Thoracic aorta (tissue), 2 donors: ENCODE data around the gene HECTD2. TPM values are rescaled to one million over a fixed set of nuclear protein-coding genes. Genes with fewer than 3 reads are reported as not detected.
"Not testable (repeated sequence)": the region's sequence is repeated elsewhere in the genome, so short reads cannot be mapped to it uniquely, and the experiment has no call there.

Source experiments
- ATAC-seq: fragments of 150-250 bp; one replicate; pipeline ENCODE4 v1.8.0; 2017; ENCODE audit warnings: low read depth; ENCODE audit not compliant: insufficient number of reproducible peaks, low FRiP score
- DNase-seq: peaks from one replicate; pipeline ENCODE4 v3.0.0-alpha.2; 2020; ENCODE audit warnings: low spot score
- H3K27ac ChIP-seq, 2 donors: fragments of 200-600 bp; sonication (generic); 1 replicate in 1 of 2; 2 replicates in 1 of 2; pipeline ENCODE4 v1.5.1; 2016; ENCODE audit warnings: mild to moderate bottlenecking in 2 of 2, moderate library complexity in 2 of 2
- H3K27me3 ChIP-seq: fragments of 200-600 bp; sonication (generic); replicated peaks from 2 replicates; pipeline ENCODE4 v1.6.0; 2016; ENCODE audit warnings: mild to moderate bottlenecking; ENCODE audit not compliant: insufficient read depth
- H3K36me3 ChIP-seq: fragments of 200-600 bp; sonication (generic); one replicate; pipeline ENCODE4 v1.5.1; 2016
- H3K4me1 ChIP-seq, 2 donors: fragments of 200-600 bp; sonication (generic); 1 replicate in 1 of 2; 2 replicates in 1 of 2; pipeline versions ENCODE4 v1.5.1 to v1.6.0; 2016; ENCODE audit warnings: low read depth in 2 of 2, mild to moderate bottlenecking in 1 of 2; ENCODE audit not compliant: control insufficient read depth in 1 of 2
- H3K4me3 ChIP-seq: fragments of 200-600 bp; sonication (generic); 2 replicates; pipeline ENCODE4 v1.5.1; 2016; ENCODE audit warnings: mild to moderate bottlenecking
- H3K9me3 ChIP-seq: fragments of 200-600 bp; sonication (generic); 2 replicates; pipeline ENCODE4 v1.5.1; 2016
- total RNA-seq, 2 donors: library from RNA; depleted of rRNA; stranded (reverse); fragments of >200 nt; gene quantifications; one replicate each; pipeline versions ENCODE4 v1.1.0 to v1.2.3, GENCODE V29; 2016
- TF ChIP-seq, protein P1 (sequence below): fragments of 200-600 bp; sonication (generic); IDR thresholded peaks from one replicate; pipeline ENCODE4 v1.5.1; 2019; ENCODE audit warnings: antibody characterized with exemption

Gene HECTD2, protein sequence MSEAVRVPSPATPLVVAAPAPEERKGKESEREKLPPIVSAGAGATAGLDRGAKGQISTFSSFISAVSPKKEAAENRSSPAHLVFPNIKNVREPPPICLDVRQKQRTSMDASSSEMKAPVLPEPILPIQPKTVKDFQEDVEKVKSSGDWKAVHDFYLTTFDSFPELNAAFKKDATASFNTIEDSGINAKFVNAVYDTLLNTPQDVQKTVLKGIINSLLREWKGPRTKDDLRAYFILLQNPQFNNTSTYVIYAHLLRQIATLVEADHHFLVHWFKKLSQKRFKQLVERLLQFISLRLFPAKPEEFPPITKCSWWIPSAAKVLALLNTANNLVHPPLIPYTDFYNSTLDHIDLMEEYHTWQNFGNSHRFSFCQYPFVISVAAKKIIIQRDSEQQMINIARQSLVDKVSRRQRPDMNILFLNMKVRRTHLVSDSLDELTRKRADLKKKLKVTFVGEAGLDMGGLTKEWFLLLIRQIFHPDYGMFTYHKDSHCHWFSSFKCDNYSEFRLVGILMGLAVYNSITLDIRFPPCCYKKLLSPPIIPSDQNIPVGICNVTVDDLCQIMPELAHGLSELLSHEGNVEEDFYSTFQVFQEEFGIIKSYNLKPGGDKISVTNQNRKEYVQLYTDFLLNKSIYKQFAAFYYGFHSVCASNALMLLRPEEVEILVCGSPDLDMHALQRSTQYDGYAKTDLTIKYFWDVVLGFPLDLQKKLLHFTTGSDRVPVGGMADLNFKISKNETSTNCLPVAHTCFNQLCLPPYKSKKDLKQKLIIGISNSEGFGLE
- 10 to 100 TPM; 35.9 to 48.0 TPM for total RNA-seq

GRCh38 chr10:91409869-91410637 lies at the start of gene HECTD2:
Gene HECTD2, plus strand, starts transcription at chr10:91410344. Its CDS starts 95 bp downstream, at chr10:91410439.
- DNase-seq, result peak; percentile 17
- peak within 1 kb of the TSS; percentile 89 for H3K4me3 ChIP-seq
- no peaks in the 10 kb centered on the region for H3K9me3 ChIP-seq
- TF ChIP-seq, protein P1, sequence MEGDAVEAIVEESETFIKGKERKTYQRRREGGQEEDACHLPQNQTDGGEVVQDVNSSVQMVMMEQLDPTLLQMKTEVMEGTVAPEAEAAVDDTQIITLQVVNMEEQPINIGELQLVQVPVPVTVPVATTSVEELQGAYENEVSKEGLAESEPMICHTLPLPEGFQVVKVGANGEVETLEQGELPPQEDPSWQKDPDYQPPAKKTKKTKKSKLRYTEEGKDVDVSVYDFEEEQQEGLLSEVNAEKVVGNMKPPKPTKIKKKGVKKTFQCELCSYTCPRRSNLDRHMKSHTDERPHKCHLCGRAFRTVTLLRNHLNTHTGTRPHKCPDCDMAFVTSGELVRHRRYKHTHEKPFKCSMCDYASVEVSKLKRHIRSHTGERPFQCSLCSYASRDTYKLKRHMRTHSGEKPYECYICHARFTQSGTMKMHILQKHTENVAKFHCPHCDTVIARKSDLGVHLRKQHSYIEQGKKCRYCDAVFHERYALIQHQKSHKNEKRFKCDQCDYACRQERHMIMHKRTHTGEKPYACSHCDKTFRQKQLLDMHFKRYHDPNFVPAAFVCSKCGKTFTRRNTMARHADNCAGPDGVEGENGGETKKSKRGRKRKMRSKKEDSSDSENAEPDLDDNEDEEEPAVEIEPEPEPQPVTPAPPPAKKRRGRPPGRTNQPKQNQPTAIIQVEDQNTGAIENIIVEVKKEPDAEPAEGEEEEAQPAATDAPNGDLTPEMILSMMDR, result peak; percentile 52
- peak; percentile 75 for ATAC-seq
- H3K27me3 ChIP-seq, result no peaks in the 10 kb centered on the region
- H3K4me1 ChIP-seq, result peaks cover 14 to 29% of the 10 kb centered on the region in 2 donors
- no peaks in the 10 kb centered on the region for H3K36me3 ChIP-seq
- H3K27ac ChIP-seq, result peak within 1 kb of the TSS; percentile 96 to 100

- Histone ChIP-seq H3K27me3 (no peaks in the 10 kb centered on the region), H3K36me3 (no peaks in the 10 kb centered on the region), H3K27ac (no peak overlapping the region), H3K4me3 (no peak overlapping the region), H3K4me1 (no peaks in the 10 kb centered on the region), H3K9me3 (no peaks in the 10 kb centered on the region)
- ATAC-seq, result no peak
- DNase-seq, result no peak
- TF ChIP-seq, protein P1, result no peak
These were observed 49.7 kb upstream of the HECTD2 start for GRCh38 chr10:91360461-91360860.

DNA sequence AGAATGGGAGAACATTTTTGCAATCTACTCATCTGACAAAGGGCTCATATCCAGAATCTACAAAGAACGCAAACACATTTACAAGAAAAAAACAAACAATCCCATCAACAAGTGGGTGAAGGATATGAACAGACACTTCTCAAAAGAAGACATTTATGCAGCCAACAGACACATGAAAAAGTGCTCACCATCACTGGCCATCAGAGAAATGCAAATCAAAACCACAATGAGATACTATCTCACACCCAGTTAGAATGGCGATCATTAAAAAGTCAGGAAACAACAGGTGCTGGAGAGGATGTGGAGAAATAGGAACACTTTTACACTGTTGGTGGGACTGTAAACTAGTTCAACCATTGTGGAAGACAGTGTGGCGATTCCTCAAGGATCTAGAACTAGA lies 44.6 kb upstream of the HECTD2 start:
- H3K4me3 ChIP-seq, H3K36me3 ChIP-seq, H3K4me1 ChIP-seq, H3K27me3 ChIP-seq, DNase-seq, ATAC-seq, H3K27ac ChIP-seq, H3K9me3 ChIP-seq: not testable (repeated sequence)

DNA sequence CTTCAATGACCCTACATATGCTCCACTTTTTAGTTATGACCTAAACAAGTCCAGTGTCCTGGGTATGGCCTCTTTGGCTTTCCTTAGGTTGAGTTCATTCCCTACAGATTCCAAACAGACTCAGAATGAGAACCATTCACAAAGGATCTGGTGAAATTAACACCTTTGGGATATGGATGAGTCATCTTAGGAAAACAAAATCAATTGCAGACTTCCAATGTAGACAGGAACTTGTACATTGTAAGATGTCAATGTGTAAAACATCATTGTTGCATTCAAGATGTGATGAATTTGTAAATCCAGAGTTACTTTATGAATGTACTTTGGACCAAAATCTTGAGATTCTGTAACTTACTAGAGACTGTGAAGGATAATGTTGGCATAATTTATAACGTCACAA lies 43.4 kb upstream of the HECTD2 start:
- ATAC-seq (no peak), DNase-seq (no peak)
- Histone ChIP-seq H3K4me1 (peaks cover 0 to 7% of the 10 kb centered on the region in 2 donors), H3K27me3 (no peaks in the 10 kb centered on the region), H3K4me3 (no peak overlapping the region), H3K9me3 (no peaks in the 10 kb centered on the region), H3K27ac (no peak overlapping the region), H3K36me3 (no peaks in the 10 kb centered on the region)
- TF ChIP-seq, protein P1, result no peak

GRCh38 chr10:91367127-91367531 lies 43.0 kb upstream of the HECTD2 start:
- H3K36me3 ChIP-seq, result no peaks in the 10 kb centered on the region
- no peaks in the 10 kb centered on the region for H3K27me3 ChIP-seq
- H3K27ac ChIP-seq, result no peak overlapping the region
- DNase-seq (no peak), ATAC-seq (no peak)
- H3K9me3 ChIP-seq, result no peaks in the 10 kb centered on the region
- TF ChIP-seq, protein P1, result no peak
- peaks cover 0 to 7% of the 10 kb centered on the region in 2 donors for H3K4me1 ChIP-seq
- H3K4me3 ChIP-seq, result no peak overlapping the region
